Activated T-cell treated with anti-CD3 and anti-CD28 coated beads, Interleukin-2, amount 50 U/mL, for 24 hours (primary cell): ENCODE data around the gene PDK2.

Experiments used
- DNase-seq: peaks from one replicate; pipeline ENCODE4 v3.0.0-alpha.2; 2020
- H3K27ac Mint-ChIP-seq: 2 replicates; pipeline ENCODE4 v1.8.0; 2020; ENCODE audit warnings: mild to moderate bottlenecking, mixed read lengths
- H3K27me3 Mint-ChIP-seq: 2 replicates; pipeline ENCODE4 v1.8.0; 2020; ENCODE audit warnings: mixed read lengths
- H3K36me3 Mint-ChIP-seq: 2 replicates; pipeline ENCODE4 v1.8.0; 2020; ENCODE audit warnings: low read depth, mixed read lengths
- H3K4me1 Mint-ChIP-seq: 2 replicates; pipeline ENCODE4 v1.8.0; 2020; ENCODE audit warnings: low read depth, mixed read lengths
- H3K4me3 Mint-ChIP-seq: 2 replicates; pipeline ENCODE4 v1.8.0; 2020; ENCODE audit warnings: mild to moderate bottlenecking, moderate library complexity, mixed read lengths
- H3K9me3 Mint-ChIP-seq: 2 replicates; pipeline ENCODE4 v1.8.0; 2020; ENCODE audit warnings: mixed read lengths

Gene PDK2

GRCh38 chr17:50134206-50135110, 39.3 kb downstream of the PDK2 start:
- Mint-ChIP-seq H3K27ac (no peak overlapping the region), H3K9me3 (no peaks in the 10 kb centered on the region), H3K4me1 (peaks cover 18% of the 10 kb centered on the region), H3K27me3 (peaks cover 11% of the 10 kb centered on the region), H3K4me3 (no peak overlapping the region), H3K36me3 (peaks cover 68% of the 10 kb centered on the region)
- no peak for DNase-seq

GRCh38 chr17:50135316-50136095, 40.4 kb downstream of the PDK2 start:
- Mint-ChIP-seq H3K9me3 (no peaks in the 10 kb centered on the region), H3K27ac (no peak overlapping the region), H3K36me3 (peaks cover 79% of the 10 kb centered on the region), H3K4me1 (peaks cover 23% of the 10 kb centered on the region), H3K27me3 (peaks cover 10% of the 10 kb centered on the region), H3K4me3 (no peak overlapping the region)
- no peak for DNase-seq

- peak overlapping the region; percentile 12 for H3K27ac Mint-ChIP-seq
- H3K27me3 Mint-ChIP-seq: peaks cover 4% of the 10 kb centered on the region
- DNase-seq: no peak
- H3K9me3 Mint-ChIP-seq: no peaks in the 10 kb centered on the region
- H3K4me3 Mint-ChIP-seq: no peak overlapping the region
- H3K4me1 Mint-ChIP-seq: peaks cover 23% of the 10 kb centered on the region
- peaks cover 86% of the 10 kb centered on the region for H3K36me3 Mint-ChIP-seq
Measured at GRCh38 chr17:50136096-50136687, 41.0 kb downstream of the PDK2 start.

GRCh38 chr17:50137042-50137441, 41.9 kb downstream of the PDK2 start:
- Mint-ChIP-seq H3K4me1 (peaks cover 27% of the 10 kb centered on the region), H3K27me3 (no peaks in the 10 kb centered on the region), H3K9me3 (no peaks in the 10 kb centered on the region), H3K4me3 (no peak overlapping the region), H3K27ac (peak overlapping the region; percentile 32), H3K36me3 (peaks cover 94% of the 10 kb centered on the region)
- no peak for DNase-seq

- no peak for DNase-seq
- Mint-ChIP-seq H3K4me1 (peaks cover 49% of the 10 kb centered on the region), H3K27me3 (no peaks in the 10 kb centered on the region), H3K4me3 (no peak overlapping the region), H3K27ac (peak overlapping the region; percentile 33), H3K36me3 (peaks cover 98% of the 10 kb centered on the region), H3K9me3 (no peaks in the 10 kb centered on the region)
Measured at GRCh38 chr17:50139185-50139783, 44.1 kb downstream of the PDK2 start.

DNA sequence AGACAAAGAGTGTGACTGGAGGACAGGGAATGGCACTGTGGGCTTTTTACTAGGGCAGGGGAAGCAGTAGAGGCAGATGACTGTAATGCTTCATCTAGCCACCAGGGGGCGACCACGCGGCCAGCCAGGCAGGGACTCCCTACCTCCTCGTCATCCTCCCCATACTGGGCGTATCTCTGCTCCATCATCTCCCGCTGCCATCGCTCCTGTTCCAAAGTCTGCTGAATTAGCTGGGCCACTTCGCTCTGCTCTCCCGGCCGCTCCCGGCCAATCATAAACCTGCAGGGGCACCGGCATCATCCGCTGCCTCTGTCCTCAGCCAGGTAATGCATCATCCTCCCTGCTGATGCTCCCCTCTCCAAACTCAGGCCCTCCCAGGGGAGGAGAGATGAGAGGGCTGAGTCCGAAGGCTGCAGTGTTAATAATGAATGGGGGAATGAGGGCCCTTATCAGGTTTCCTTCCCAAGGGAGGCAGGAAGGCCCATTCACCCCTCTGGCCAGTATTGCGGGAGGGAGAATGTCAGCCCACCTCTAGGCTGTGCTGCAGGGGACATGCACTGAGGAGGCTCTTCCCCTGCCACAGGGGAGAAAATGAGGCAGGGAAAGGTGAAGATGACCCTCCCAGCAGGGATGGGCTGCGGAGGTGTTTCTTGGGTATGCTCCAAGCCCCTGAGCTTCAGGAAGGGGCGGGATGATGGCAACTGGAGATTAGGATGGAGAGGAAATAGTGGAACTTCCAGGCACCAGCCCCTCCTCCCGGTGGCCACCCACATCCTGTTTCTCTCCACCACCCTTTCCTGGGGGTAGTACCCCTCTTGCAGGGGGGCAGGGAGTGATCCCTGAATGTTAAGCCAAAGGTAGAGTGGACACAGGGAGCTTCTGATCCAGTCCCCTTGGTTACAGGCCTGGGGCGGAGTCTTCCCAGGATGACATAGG, 45.1 kb downstream of the PDK2 start:
- H3K4me3 Mint-ChIP-seq: peak overlapping the region; percentile 18
- H3K9me3 Mint-ChIP-seq: no peaks in the 10 kb centered on the region
- peak; percentile 87 for DNase-seq
- H3K27me3 Mint-ChIP-seq: no peaks in the 10 kb centered on the region
- H3K27ac Mint-ChIP-seq: peak overlapping the region; percentile 77
- H3K36me3 Mint-ChIP-seq: peaks cover 100% of the 10 kb centered on the region
- H3K4me1 Mint-ChIP-seq: peaks cover 58% of the 10 kb centered on the region

GRCh38 chr17:50141026-50141744, 46.0 kb downstream of the PDK2 start:
- Mint-ChIP-seq H3K36me3 (peaks cover 99% of the 10 kb centered on the region), H3K27me3 (no peaks in the 10 kb centered on the region), H3K9me3 (no peaks in the 10 kb centered on the region), H3K27ac (peak overlapping the region; percentile 82), H3K4me3 (peak overlapping the region; percentile 18), H3K4me1 (peaks cover 68% of the 10 kb centered on the region)
- DNase-seq: no peak

DNA sequence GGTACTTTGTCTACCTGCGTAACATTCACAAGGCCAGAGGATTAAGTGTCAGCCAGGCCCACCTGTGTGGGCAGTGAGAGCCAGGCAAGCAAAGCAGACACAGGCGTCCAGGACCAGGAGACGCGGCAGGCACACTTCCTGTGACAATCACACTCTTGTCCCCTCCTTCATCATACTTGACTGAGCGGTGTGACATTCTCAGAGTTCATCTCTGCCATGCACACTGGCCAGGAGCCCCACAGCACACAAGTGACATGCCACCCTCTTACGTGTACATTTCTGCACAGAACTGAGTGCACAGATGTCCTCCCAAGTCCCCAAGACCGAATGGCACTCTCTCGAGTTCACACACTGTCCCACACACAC, 46.6 kb downstream of the PDK2 start:
- peaks cover 73% of the 10 kb centered on the region for H3K4me1 Mint-ChIP-seq
- H3K27ac Mint-ChIP-seq: peak overlapping the region; percentile 82
- H3K27me3 Mint-ChIP-seq: no peaks in the 10 kb centered on the region
- H3K36me3 Mint-ChIP-seq: peaks cover 98% of the 10 kb centered on the region
- no peaks in the 10 kb centered on the region for H3K9me3 Mint-ChIP-seq
- no peak overlapping the region for H3K4me3 Mint-ChIP-seq
- DNase-seq: no peak

DNA sequence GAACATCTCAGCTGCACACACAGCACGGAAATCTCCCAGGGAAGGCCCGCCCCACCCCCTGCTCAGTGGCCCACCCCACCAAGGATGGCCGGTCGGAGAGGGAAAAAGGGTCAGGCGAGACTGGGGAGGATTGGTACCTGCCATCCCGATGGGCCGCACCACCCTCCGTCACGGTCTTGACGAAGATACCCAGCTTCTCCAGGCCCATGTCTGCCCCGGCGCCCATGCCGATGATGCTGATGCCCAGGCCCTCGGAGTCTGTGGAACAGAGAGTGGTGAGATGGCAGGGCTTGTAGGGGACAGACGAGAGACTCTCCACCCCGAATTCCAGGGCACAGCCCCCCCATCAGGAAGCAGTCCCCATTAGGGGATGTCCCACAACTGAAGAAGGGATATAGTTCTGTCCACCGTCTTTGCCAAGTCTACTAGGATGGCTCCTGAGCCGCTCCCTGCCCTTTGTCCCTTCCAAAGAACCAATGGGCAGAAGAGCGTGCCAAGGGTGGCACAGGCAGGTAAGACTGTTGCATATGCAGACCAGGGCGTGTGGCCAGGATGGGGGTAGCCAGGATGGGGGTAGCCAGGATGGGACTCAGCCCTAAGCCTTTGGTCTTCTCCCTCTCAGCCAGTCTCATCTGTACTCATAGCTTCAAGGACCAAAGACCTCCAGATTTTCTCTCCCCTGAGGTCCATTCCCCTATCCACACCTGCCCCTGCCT, 48.5 kb downstream of the PDK2 start:
- H3K27me3 Mint-ChIP-seq: no peaks in the 10 kb centered on the region
- peak overlapping the region; percentile 65 for H3K27ac Mint-ChIP-seq
- no peak overlapping the region for H3K4me3 Mint-ChIP-seq
- peaks cover 86% of the 10 kb centered on the region for H3K4me1 Mint-ChIP-seq
- DNase-seq: no peak
- H3K9me3 Mint-ChIP-seq: no peaks in the 10 kb centered on the region
- peaks cover 97% of the 10 kb centered on the region for H3K36me3 Mint-ChIP-seq

- no peak for DNase-seq
- Mint-ChIP-seq H3K27me3 (no peaks in the 10 kb centered on the region), H3K36me3 (peaks cover 92% of the 10 kb centered on the region), H3K9me3 (no peaks in the 10 kb centered on the region), H3K4me1 (peaks cover 86% of the 10 kb centered on the region), H3K4me3 (no peak overlapping the region), H3K27ac (peak overlapping the region; percentile 65)
Measured at GRCh38 chr17:50144355-50144754, 49.2 kb downstream of the PDK2 start.

DNA sequence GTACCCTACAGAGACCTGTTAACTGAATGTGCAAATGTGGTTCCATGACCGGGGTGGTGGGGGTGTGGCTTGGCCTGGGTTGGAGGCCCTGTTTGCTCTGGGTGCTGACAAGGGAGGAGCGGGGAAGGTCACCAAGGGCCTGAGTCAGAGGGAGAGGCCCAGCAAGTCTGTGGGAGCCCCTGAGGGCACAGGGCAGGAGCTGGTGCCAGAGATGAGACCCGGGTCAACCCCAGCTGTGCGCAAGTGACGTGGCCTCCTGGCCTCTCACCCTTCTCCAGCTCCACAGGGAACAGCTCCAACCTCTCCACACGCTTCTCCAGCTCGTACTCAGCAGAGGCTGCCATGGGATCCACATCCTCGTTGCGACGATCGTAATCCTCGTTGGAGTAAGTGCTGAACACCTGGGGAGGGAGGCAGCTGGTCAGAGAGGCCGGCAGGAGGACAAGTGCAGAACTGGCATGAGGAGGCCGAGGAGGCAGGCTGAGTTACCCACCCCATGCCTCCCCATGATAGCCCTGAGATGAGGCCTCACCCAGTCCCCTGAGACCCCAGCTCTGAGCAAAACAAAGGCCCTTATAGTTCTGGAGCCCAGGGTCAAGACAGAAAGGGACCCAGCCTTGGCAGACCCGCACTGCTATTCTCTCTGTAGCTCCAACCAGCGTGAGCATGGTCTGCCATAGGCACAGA, 49.8 kb downstream of the PDK2 start:
- DNase-seq: no peak
- peaks cover 81% of the 10 kb centered on the region for H3K4me1 Mint-ChIP-seq
- H3K36me3 Mint-ChIP-seq: peaks cover 86% of the 10 kb centered on the region
- H3K27me3 Mint-ChIP-seq: no peaks in the 10 kb centered on the region
- H3K4me3 Mint-ChIP-seq: peak overlapping the region; percentile 13
- no peaks in the 10 kb centered on the region for H3K9me3 Mint-ChIP-seq
- H3K27ac Mint-ChIP-seq: peak overlapping the region; percentile 65

DNA sequence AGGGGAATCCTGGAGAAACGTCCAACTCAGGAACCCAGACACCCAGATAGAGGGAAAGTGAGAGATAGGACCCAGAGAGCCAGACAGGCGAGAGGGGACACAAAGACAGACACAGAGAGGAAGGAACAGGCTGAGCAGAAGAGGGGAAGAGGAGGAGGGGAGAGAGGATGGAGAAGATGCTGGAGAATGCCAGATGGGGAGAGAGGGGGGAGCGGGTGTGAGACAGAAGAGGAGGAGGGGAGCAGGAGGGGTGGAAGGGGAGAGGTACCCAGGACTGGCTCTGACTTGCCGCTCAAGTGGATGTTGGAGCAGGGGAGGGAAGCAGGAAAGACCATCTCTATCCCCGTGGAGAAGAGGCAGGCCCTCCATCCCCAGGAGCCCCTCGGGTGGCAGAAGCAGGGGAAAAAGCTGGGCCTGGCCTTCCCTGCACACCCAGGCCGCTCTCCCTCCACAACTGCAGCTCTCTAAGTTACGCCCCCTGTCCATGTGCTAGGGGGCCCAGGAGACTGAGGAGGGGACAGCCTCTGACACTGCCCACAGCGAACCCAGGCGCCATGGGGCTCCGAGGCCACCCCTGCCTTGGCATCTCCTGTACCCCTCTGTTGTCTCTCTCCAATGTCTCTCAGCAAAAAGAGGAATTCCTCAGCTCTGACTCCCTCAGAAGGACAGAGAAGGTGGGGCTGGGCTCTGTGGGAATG, 50.5 kb downstream of the PDK2 start:
- H3K4me3 Mint-ChIP-seq: peak overlapping the region; percentile 43

More for the DNA sequence above, 50.5 kb downstream of the PDK2 start:
- Mint-ChIP-seq H3K27ac (peak overlapping the region; percentile 65), H3K4me1 (peaks cover 75% of the 10 kb centered on the region), H3K27me3 (no peaks in the 10 kb centered on the region), H3K9me3 (no peaks in the 10 kb centered on the region), H3K36me3 (peaks cover 79% of the 10 kb centered on the region)
- DNase-seq: no peak
